Germinal center (tissue), 1 donor: ENCODE data around the gene DCAF8.

Source experiments
- DNase-seq: peaks from one replicate; pipeline ENCODE4 v3.0.0; 2012; ENCODE audit warnings: mixed read lengths, low spot score

The DCAF8 gene

GRCh38 chr1:160171354-160171753 is 91.0 kb downstream of the DCAF8 start:
- DNase-seq, result no peak

GRCh38 chr1:160169553-160170399 is 92.6 kb downstream of the DCAF8 start:
- no peak for DNase-seq

DNA sequence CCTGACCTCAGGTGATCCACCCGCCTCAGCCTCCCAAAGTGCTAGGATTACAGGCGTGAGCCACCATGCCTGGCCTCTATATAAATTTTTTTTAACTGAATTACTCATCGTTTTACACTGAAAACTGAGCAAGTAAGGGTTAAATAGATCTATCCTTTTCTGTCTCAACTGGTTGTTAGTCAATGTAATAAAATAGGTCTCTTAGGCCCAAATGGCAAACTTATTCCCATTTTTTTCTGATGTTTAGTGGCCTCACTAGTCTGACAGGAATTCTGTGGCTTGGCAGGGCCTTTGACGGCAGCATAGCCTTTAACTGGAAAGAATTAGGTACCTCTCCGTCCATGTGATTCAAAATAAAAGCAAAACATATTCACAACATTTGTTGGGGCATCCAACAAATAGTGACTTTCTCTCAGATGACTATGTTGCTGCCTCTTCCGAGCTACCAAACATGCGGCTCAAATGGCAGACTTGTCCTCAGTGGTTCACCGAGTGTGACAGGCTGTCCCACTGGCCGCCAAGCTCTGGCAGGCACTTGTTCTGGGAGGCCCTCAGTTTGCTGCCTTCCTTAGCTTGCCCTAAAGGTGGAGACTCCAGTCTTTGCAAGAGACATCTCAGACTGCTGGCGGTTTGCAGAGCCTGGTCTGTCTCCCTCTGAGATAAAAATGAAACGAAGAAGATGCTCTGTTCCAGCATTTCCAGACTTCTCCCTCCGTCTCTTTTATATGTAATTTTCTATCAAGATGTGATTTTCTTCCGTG is 93.6 kb downstream of the DCAF8 start:
- no peak for DNase-seq

DNA sequence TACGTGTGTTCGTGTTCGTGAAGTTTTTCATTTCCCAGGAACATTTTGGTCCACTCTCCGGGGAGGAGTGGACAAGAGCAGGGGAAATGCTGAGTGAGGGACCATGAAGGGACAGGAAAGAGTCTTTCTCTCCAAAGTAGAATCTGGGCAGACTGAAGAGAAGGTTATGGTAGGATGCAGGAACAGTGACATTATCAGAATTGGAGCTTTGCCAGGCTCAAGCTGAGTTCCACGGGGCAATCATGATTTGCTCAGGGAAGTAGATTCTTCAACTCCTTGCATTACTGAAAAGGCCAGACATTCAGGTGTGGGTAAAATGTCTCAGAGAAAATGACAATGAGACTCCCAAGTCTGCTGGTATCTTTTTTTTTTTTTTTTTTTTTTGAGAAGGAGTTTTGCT is 94.3 kb downstream of the DCAF8 start:
- no peak for DNase-seq

DNA sequence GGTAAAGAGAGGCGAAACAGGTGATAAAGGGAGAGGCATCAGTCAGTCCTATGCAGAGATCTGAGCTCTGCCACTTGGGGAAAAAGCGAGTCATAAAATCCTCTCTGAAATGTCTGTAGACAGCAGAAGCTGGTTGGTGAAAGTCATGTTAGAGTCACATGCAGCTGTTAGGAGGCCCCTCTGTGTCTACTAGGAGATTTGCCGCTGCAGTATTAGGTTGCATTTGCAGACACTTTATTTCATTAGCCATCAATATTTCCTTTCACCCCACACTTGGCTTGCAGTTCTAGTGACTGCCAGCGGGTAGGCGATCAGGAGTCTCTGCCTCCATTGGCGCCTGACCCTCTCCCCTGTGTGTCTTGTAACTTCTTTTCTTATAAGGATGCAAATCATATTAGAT is 94.8 kb downstream of the DCAF8 start:
- DNase-seq, result no peak

- DNase-seq, result no peak
These were observed 95.3 kb downstream of the DCAF8 start for GRCh38 chr1:160167056-160167455.

GRCh38 chr1:160166166-160166868 is 96.0 kb downstream of the DCAF8 start:
- no peak for DNase-seq
